HEK293 (cell line): ENCODE measurements around the gene KLK11.
A peak's percentile ranks its signal among the peaks of the same experiment; 100 is the strongest.

ENCODE experiments used
- IKZF3 ChIP-seq: fragments of 450-650 bp; IDR thresholded peaks from 2 replicates; pipeline ENCODE4 v1.5.0; 2018; ENCODE audit warnings: missing biosample characterization, mild to moderate bottlenecking, missing genetic modification characterization, moderate library complexity
- PRDM1 ChIP-seq: fragments of 450-650 bp; formaldehyde crosslinking; IDR thresholded peaks from 2 replicates; pipeline ENCODE4; 2016; ENCODE audit warnings: missing biosample characterization, missing genetic modification characterization
- SP3 ChIP-seq: fragments of 450-650 bp; formaldehyde crosslinking; IDR thresholded peaks from 2 replicates; pipeline ENCODE4 v1.5.1; 2016; ENCODE audit warnings: missing biosample characterization, missing genetic modification characterization
- SP7 ChIP-seq: fragments of 450-650 bp; formaldehyde crosslinking; IDR thresholded peaks from 2 replicates; pipeline ENCODE4 v1.5.1; 2016; ENCODE audit warnings: missing biosample characterization, missing genetic modification characterization
- ZFP37 ChIP-seq: fragments of 450-650 bp; formaldehyde crosslinking; IDR thresholded peaks from 2 replicates; pipeline ENCODE4 v1.5.1; 2016; ENCODE audit warnings: missing biosample characterization, missing genetic modification characterization
- ZNF121 ChIP-seq: fragments of 450-650 bp; formaldehyde crosslinking; IDR thresholded peaks from 2 replicates; pipeline ENCODE4 v1.5.1; 2016; ENCODE audit warnings: missing biosample characterization, missing genetic modification characterization
- ZNF146 ChIP-seq: fragments of 450-650 bp; formaldehyde crosslinking; IDR thresholded peaks from 2 replicates; pipeline ENCODE4 v1.5.1; 2016; ENCODE audit warnings: missing biosample characterization, missing genetic modification characterization
- ZNF174 ChIP-seq: fragments of 450-650 bp; formaldehyde crosslinking; IDR thresholded peaks from 2 replicates; pipeline ENCODE4 v1.5.0; 2017; ENCODE audit warnings: missing biosample characterization, mild to moderate bottlenecking, missing genetic modification characterization
- ZNF223 ChIP-seq: fragments of 450-650 bp; formaldehyde crosslinking; IDR thresholded peaks from 2 replicates; pipeline ENCODE4 v1.5.1; 2016; ENCODE audit warnings: missing biosample characterization, missing genetic modification characterization
- ZNF394 ChIP-seq: fragments of 450-650 bp; formaldehyde crosslinking; IDR thresholded peaks from 2 replicates; pipeline ENCODE4 v1.5.1; 2016; ENCODE audit warnings: missing biosample characterization, missing genetic modification characterization, mild to moderate bottlenecking, moderate library complexity, borderline replicate concordance
- ZNF423 ChIP-seq: fragments of 450-650 bp; formaldehyde crosslinking; IDR thresholded peaks from 2 replicates; pipeline ENCODE4 v1.5.1; 2016; ENCODE audit warnings: missing biosample characterization, missing genetic modification characterization
- ZNF473 ChIP-seq: fragments of 450-650 bp; formaldehyde crosslinking; IDR thresholded peaks from 2 replicates; pipeline ENCODE4 v1.5.1; 2017; ENCODE audit warnings: missing biosample characterization, missing genetic modification characterization
- ZNF48 ChIP-seq: fragments of 450-650 bp; formaldehyde crosslinking; IDR thresholded peaks from 2 replicates; pipeline ENCODE4 v1.5.1; 2016; ENCODE audit warnings: missing biosample characterization, missing genetic modification characterization
- ZNF555 ChIP-seq: fragments of 450-650 bp; formaldehyde crosslinking; conservative IDR thresholded peaks from 2 replicates; pipeline ENCODE4 v1.5.1; 2017; ENCODE audit warnings: missing biosample characterization, mild to moderate bottlenecking, missing genetic modification characterization, inconsistent platforms
- ZNF610 ChIP-seq: fragments of 450-650 bp; formaldehyde crosslinking; IDR thresholded peaks from 2 replicates; pipeline ENCODE4 v1.5.1; 2016; ENCODE audit warnings: missing biosample characterization, missing genetic modification characterization, borderline replicate concordance
- ZNF621 ChIP-seq: fragments of 450-650 bp; formaldehyde crosslinking; IDR thresholded peaks from 2 replicates; pipeline ENCODE4 v1.5.1; 2017; ENCODE audit warnings: missing biosample characterization, missing genetic modification characterization
- ZNF670 ChIP-seq: fragments of 450-650 bp; formaldehyde crosslinking; IDR thresholded peaks from 2 replicates; pipeline ENCODE4 v1.5.1; 2016; ENCODE audit warnings: missing biosample characterization, missing genetic modification characterization, low read depth
- ZNF677 ChIP-seq: fragments of 450-650 bp; IDR thresholded peaks from 2 replicates; pipeline ENCODE4 v1.5.0; 2018; ENCODE audit warnings: missing biosample characterization, mild to moderate bottlenecking, missing genetic modification characterization, moderate library complexity
- ZNF837 ChIP-seq: fragments of 450-650 bp; formaldehyde crosslinking; IDR thresholded peaks from 2 replicates; pipeline ENCODE4 v1.5.1; 2016; ENCODE audit warnings: missing biosample characterization, missing genetic modification characterization
- TF ChIP-seq, protein P1 (sequence below): fragments of 450-650 bp; formaldehyde crosslinking; IDR thresholded peaks from 2 replicates; pipeline ENCODE4 v1.5.1; 2017; ENCODE audit warnings: missing biosample characterization, missing genetic modification characterization
- TF ChIP-seq, protein P2 (sequence below): fragments of 450-650 bp; formaldehyde crosslinking; conservative IDR thresholded peaks from 2 replicates; pipeline ENCODE4 v1.5.1; 2016; ENCODE audit warnings: low read depth, missing biosample characterization, missing genetic modification characterization
- TF ChIP-seq, protein P3 (sequence below): fragments of 450-650 bp; formaldehyde crosslinking; IDR thresholded peaks from 2 replicates; pipeline ENCODE4 v1.5.1; 2016; ENCODE audit warnings: missing biosample characterization, missing genetic modification characterization, borderline replicate concordance
- TF ChIP-seq, protein P4 (sequence below): fragments of 450-650 bp; formaldehyde crosslinking; IDR thresholded peaks from 2 replicates; pipeline ENCODE4 v1.5.1; 2016; ENCODE audit warnings: missing biosample characterization, missing genetic modification characterization
- TF ChIP-seq, protein P5 (sequence below): fragments of 450-650 bp; formaldehyde crosslinking; IDR thresholded peaks from 2 replicates; pipeline ENCODE4 v1.5.1; 2016; ENCODE audit warnings: missing biosample characterization, missing genetic modification characterization

Gene KLK11

DNA sequence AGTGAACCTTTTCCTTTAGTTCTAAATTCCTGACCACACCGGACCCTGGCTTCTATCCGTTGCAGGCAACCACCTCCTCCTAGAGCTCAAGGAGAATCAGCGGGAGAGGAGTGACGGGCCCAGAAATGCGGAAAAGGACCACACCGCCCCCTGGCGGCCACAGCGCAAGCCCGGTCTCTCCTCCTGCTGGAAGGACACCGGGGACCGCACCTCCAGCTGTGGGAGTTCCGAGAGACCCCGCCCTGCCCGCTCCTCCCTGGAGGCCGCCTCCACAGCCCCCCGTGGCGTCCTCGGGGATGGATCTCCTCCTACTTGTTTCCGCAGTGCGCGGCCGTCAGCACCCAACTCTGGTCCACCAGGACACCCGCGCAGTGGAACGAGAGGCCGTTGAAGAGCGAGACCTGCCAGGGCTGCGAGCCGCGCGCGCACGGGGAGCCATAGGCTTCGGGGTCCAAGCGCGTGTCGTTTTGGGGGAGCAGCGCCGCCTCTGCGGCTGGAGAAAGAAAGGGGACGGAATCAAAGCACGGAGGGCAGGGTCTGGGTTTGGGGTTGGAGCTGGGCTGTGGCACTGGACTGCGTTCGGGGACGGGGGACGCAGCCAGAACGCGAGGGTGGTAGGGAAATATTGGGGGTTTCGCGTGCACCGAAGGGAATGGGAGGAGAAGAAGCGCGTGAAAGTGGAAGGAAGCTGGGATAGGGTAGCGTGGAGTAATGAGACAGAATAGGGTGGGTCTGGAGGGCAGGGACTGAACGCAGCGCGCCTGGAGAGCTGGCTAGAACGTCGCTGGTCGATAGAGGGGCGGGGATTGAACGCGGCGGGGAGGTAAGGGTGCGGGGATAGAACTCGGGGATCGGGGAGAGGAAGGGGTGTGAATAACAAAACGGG is 9.4 kb downstream of the KLK11 start (continued):
- peak; percentile 66; the same call in 1 of the 2 replicates for TF ChIP-seq ZFP37 (tag by site-specific recombination)
- no peak for TF ChIP-seq ZNF174 (tag by site-specific recombination)
- TF ChIP-seq ZNF423 (tag by site-specific recombination) = peak; percentile 91
- no peak for TF ChIP-seq ZNF473
- no peak for TF ChIP-seq ZNF223 (tag by site-specific recombination)
- TF ChIP-seq IKZF3 (tag by site-specific recombination) = peak; percentile 71
- TF ChIP-seq ZNF670 (tag by site-specific recombination) = no peak
- TF ChIP-seq, protein P1, sequence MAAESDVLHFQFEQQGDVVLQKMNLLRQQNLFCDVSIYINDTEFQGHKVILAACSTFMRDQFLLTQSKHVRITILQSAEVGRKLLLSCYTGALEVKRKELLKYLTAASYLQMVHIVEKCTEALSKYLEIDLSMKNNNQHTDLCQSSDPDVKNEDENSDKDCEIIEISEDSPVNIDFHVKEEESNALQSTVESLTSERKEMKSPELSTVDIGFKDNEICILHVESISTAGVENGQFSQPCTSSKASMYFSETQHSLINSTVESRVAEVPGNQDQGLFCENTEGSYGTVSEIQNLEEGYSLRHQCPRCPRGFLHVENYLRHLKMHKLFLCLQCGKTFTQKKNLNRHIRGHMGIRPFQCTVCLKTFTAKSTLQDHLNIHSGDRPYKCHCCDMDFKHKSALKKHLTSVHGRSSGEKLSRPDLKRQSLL (tag by site-specific recombination) = 0 out of 2 replicates have a peak, but pooled peaks have one; percentile 18
- TF ChIP-seq SP7 (tag by site-specific recombination) = 0 out of 2 replicates have a peak, but pooled peaks have one; percentile 56
- TF ChIP-seq ZNF677 = no peak
- TF ChIP-seq, protein P2, sequence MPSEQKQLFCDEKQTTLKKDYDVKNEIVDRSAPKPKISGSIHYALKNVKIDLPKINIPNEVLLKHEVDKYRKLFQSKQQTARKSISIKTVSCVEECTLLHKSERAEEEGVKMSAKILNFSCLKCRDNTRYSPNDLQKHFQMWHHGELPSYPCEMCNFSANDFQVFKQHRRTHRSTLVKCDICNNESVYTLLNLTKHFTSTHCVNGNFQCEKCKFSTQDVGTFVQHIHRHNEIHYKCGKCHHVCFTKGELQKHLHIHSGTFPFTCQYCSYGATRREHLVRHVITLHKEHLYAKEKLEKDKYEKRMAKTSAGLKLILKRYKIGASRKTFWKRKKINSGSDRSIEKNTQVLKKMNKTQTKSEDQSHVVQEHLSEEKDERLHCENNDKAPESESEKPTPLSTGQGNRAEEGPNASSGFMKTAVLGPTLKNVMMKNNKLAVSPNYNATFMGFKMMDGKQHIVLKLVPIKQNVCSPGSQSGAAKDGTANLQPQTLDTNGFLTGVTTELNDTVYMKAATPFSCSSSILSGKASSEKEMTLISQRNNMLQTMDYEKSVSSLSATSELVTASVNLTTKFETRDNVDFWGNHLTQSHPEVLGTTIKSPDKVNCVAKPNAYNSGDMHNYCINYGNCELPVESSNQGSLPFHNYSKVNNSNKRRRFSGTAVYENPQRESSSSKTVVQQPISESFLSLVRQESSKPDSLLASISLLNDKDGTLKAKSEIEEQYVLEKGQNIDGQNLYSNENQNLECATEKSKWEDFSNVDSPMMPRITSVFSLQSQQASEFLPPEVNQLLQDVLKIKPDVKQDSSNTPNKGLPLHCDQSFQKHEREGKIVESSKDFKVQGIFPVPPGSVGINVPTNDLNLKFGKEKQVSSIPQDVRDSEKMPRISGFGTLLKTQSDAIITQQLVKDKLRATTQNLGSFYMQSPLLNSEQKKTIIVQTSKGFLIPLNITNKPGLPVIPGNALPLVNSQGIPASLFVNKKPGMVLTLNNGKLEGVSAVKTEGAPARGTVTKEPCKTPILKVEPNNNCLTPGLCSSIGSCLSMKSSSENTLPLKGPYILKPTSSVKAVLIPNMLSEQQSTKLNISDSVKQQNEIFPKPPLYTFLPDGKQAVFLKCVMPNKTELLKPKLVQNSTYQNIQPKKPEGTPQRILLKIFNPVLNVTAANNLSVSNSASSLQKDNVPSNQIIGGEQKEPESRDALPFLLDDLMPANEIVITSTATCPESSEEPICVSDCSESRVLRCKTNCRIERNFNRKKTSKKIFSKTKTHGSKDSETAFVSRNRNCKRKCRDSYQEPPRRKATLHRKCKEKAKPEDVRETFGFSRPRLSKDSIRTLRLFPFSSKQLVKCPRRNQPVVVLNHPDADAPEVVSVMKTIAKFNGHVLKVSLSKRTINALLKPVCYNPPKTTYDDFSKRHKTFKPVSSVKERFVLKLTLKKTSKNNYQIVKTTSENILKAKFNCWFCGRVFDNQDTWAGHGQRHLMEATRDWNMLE (tag by site-specific recombination) = no peak
- TF ChIP-seq, protein P3, sequence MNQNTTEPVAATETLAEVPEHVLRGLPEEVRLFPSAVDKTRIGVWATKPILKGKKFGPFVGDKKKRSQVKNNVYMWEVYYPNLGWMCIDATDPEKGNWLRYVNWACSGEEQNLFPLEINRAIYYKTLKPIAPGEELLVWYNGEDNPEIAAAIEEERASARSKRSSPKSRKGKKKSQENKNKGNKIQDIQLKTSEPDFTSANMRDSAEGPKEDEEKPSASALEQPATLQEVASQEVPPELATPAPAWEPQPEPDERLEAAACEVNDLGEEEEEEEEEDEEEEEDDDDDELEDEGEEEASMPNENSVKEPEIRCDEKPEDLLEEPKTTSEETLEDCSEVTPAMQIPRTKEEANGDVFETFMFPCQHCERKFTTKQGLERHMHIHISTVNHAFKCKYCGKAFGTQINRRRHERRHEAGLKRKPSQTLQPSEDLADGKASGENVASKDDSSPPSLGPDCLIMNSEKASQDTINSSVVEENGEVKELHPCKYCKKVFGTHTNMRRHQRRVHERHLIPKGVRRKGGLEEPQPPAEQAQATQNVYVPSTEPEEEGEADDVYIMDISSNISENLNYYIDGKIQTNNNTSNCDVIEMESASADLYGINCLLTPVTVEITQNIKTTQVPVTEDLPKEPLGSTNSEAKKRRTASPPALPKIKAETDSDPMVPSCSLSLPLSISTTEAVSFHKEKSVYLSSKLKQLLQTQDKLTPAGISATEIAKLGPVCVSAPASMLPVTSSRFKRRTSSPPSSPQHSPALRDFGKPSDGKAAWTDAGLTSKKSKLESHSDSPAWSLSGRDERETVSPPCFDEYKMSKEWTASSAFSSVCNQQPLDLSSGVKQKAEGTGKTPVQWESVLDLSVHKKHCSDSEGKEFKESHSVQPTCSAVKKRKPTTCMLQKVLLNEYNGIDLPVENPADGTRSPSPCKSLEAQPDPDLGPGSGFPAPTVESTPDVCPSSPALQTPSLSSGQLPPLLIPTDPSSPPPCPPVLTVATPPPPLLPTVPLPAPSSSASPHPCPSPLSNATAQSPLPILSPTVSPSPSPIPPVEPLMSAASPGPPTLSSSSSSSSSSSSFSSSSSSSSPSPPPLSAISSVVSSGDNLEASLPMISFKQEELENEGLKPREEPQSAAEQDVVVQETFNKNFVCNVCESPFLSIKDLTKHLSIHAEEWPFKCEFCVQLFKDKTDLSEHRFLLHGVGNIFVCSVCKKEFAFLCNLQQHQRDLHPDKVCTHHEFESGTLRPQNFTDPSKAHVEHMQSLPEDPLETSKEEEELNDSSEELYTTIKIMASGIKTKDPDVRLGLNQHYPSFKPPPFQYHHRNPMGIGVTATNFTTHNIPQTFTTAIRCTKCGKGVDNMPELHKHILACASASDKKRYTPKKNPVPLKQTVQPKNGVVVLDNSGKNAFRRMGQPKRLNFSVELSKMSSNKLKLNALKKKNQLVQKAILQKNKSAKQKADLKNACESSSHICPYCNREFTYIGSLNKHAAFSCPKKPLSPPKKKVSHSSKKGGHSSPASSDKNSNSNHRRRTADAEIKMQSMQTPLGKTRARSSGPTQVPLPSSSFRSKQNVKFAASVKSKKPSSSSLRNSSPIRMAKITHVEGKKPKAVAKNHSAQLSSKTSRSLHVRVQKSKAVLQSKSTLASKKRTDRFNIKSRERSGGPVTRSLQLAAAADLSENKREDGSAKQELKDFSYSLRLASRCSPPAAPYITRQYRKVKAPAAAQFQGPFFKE (tag by site-specific recombination) = no peak
- no peak for TF ChIP-seq ZNF621
- peak; percentile 18; the same call in 1 of the 2 replicates for TF ChIP-seq ZNF121 (tag by site-specific recombination)
- peak; percentile 12; the same call in 1 of the 2 replicates for TF ChIP-seq ZNF394
- TF ChIP-seq ZNF555 = no peak
- TF ChIP-seq, protein P4, sequence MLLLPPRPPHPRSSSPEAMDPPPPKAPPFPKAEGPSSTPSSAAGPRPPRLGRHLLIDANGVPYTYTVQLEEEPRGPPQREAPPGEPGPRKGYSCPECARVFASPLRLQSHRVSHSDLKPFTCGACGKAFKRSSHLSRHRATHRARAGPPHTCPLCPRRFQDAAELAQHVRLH (tag by site-specific recombination) = peak; percentile 30; the same call in 1 of the 2 replicates
- TF ChIP-seq, protein P5, sequence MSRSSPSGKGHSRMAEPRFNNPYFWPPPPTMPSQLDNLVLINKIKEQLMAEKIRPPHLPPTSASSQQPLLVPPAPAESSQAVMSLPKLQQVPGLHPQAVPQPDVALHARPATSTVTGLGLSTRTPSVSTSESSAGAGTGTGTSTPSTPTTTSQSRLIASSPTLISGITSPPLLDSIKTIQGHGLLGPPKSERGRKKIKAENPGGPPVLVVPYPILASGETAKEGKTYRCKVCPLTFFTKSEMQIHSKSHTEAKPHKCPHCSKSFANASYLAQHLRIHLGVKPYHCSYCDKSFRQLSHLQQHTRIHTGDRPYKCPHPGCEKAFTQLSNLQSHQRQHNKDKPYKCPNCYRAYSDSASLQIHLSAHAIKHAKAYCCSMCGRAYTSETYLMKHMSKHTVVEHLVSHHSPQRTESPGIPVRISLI = no peak; the same call in 1 of the 2 replicates
- TF ChIP-seq ZNF610 (tag by site-specific recombination) = no peak
- TF ChIP-seq ZNF146 (tag by site-specific recombination) = no peak
- no peak for TF ChIP-seq ZNF837 (tag by site-specific recombination)
- TF ChIP-seq PRDM1 = peak; percentile 78; the same call in 1 of the 2 replicates
- no peak for TF ChIP-seq ZNF48 (tag by site-specific recombination)
- peak; percentile 92 for TF ChIP-seq SP3 (tag by site-specific recombination)
